Neutrophil (primary cell): ENCODE measurements around the gene PDE4D.

ENCODE experiments used
- H3K27ac ChIP-seq: fragments of 200-600 bp; sonication (generic); 2 replicates; pipeline ENCODE4 v1.5.1; 2016; ENCODE audit warnings: mild to moderate bottlenecking, moderate library complexity
- H3K27me3 ChIP-seq: fragments of 200-600 bp; sonication (generic); 2 replicates; pipeline ENCODE4 v1.6.0; 2016; ENCODE audit warnings: mild to moderate bottlenecking
- H3K36me3 ChIP-seq: fragments of 200-600 bp; sonication (generic); 2 replicates; pipeline ENCODE4 v1.5.1; 2017
- H3K4me1 ChIP-seq, 2 experiments: fragments of 200-600 bp in 1 of 2; sonication (generic) in 1 of 2; 1 replicate in 1 of 2; 2 replicates in 1 of 2; pipeline versions ENCODE4 v1.5.1 to v1.6.1; 2013 to 2016; ENCODE audit warnings: low read depth in 1 of 2, low read length in 1 of 2, mild to moderate bottlenecking in 1 of 2, moderate library complexity in 1 of 2; ENCODE audit not compliant: control insufficient read depth in 1 of 2, insufficient read depth in 1 of 2
- H3K4me3 ChIP-seq, 2 experiments: fragments of 200-600 bp in 1 of 2; sonication (generic) in 1 of 2; 1 replicate in 1 of 2; 2 replicates in 1 of 2; pipeline ENCODE4 v1.5.1; 2013 to 2016; ENCODE audit warnings: low read depth in 1 of 2, low read length in 1 of 2, mild to moderate bottlenecking in 1 of 2, moderate library complexity in 1 of 2
- H3K9me3 ChIP-seq: fragments of 200-600 bp; sonication (generic); 2 replicates; pipeline ENCODE4 v1.5.1; 2016
- TF ChIP-seq, protein P1 (sequence below): fragments of 200-600 bp; sonication (generic); IDR thresholded peaks from 2 replicates; pipeline ENCODE4 v1.5.1; 2016; ENCODE audit warnings: antibody characterized with exemption

PDE4D gene

DNA sequence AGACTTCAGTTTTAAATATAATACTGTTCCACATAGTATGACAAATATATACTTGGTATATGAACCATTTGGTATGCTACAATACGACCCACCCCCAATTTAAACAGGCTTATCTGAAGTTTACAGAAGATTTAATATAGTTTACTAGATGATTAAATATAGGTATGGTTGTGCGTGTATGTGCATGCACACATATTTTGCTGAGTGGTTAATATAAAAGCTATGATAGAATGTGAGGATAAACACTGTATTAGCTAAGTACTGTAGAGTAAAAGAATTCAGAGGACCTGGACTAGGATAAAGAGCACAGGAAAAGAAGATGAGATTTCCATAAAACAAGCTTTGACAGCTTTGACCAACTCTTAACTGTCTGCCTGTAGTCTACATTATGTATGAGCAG lies 356.7 kb downstream of the PDE4D start:
- Histone ChIP-seq H3K36me3 (no peaks in the 10 kb centered on the region), H3K9me3 (no peaks in the 10 kb centered on the region), H3K4me3 (no peak overlapping the region), H3K27ac (no peak overlapping the region), H3K27me3 (no peaks in the 10 kb centered on the region), H3K4me1 (peaks cover 7 to 9% of the 10 kb centered on the region in 2 experiments)
- TF ChIP-seq, protein P1, sequence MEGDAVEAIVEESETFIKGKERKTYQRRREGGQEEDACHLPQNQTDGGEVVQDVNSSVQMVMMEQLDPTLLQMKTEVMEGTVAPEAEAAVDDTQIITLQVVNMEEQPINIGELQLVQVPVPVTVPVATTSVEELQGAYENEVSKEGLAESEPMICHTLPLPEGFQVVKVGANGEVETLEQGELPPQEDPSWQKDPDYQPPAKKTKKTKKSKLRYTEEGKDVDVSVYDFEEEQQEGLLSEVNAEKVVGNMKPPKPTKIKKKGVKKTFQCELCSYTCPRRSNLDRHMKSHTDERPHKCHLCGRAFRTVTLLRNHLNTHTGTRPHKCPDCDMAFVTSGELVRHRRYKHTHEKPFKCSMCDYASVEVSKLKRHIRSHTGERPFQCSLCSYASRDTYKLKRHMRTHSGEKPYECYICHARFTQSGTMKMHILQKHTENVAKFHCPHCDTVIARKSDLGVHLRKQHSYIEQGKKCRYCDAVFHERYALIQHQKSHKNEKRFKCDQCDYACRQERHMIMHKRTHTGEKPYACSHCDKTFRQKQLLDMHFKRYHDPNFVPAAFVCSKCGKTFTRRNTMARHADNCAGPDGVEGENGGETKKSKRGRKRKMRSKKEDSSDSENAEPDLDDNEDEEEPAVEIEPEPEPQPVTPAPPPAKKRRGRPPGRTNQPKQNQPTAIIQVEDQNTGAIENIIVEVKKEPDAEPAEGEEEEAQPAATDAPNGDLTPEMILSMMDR: no peak

DNA sequence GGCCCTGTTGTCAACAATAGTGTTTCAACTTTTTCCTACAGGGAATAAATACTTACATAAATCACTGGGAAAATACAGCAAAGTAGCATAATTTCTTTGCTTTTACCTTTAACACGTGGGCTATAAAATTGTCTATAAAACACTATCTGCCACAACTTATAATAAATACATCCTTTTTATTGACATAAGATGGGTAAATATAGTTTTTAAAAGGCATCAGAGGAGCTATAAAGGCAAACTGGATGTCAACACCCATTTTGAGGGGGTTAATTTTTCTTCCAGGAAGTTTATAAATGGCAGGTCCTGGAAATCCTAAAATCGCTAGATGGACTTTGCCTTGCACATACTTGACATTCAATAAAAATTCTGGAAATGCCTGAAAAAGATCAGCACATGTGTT lies 358.0 kb downstream of the PDE4D start:
- H3K4me3 ChIP-seq: no peak overlapping the region
- no peak overlapping the region for H3K27ac ChIP-seq
- H3K36me3 ChIP-seq: no peaks in the 10 kb centered on the region
- H3K4me1 ChIP-seq: peaks cover 7 to 9% of the 10 kb centered on the region in 2 experiments
- TF ChIP-seq, protein P1: no peak
- no peaks in the 10 kb centered on the region for H3K9me3 ChIP-seq
- H3K27me3 ChIP-seq: no peaks in the 10 kb centered on the region

DNA sequence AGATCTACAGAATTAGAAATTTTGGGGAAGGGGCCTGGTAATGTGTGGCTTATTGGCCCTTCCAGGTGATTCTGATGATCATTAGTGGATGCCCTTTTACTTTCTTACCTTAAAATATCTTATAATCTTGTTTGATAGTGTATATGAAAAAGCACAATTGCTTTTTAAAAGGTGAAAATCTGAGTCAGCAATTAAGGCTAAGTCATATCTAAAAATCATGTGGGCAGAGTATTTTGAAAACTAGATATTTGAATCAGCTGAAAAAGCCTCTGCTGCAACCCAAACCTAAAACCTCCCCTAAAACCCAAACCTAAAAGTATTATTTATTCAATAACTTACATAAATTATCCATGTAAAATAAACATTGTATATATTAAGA lies 359.8 kb downstream of the PDE4D start:
- Histone ChIP-seq H3K27ac (no peak overlapping the region), H3K4me3 (no peak overlapping the region), H3K9me3 (no peaks in the 10 kb centered on the region), H3K27me3 (no peaks in the 10 kb centered on the region), H3K4me1 (peaks cover 7% of the 10 kb centered on the region in 2 experiments), H3K36me3 (peaks cover 3% of the 10 kb centered on the region)
- TF ChIP-seq, protein P1: no peak

DNA sequence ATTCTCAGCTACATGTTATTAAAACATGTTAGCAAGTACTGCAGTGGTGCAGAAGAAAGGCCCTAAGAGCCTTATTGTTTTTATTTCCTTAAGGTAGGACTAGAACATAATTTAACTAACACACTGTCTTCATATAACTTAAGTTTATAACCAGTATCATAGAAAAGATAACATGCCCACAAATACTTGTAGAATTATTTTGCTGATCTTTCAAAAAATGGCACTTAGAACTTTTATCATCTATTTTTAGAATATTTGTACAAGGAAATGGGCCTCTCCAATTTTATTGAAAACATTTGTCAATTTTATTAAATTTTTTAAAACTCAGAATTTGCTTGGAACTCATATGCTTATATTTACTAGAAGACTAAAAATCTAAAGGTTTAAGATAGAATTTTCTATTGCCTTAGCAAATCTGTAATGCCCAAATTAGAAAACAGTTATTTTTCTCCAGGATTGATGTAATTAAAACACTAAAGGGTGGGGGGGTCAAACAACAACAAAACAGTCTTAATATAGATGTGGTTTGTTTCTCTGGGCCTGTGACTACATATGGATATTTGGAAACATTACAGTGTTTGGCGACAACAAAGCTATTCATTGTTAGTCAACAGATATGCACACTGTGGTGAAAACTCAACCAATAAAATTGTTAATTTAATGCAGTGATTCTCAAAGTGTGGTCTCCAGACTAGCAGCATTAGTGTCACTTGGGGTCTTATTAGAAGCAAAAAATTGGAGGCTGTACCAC lies 360.4 kb downstream of the PDE4D start:
- Histone ChIP-seq H3K4me1 (peaks cover 2 to 4% of the 10 kb centered on the region in 2 experiments), H3K27me3 (no peaks in the 10 kb centered on the region), H3K4me3 (no peak overlapping the region), H3K27ac (no peak overlapping the region), H3K9me3 (no peaks in the 10 kb centered on the region), H3K36me3 (peaks cover 3% of the 10 kb centered on the region)
- TF ChIP-seq, protein P1: no peak

DNA sequence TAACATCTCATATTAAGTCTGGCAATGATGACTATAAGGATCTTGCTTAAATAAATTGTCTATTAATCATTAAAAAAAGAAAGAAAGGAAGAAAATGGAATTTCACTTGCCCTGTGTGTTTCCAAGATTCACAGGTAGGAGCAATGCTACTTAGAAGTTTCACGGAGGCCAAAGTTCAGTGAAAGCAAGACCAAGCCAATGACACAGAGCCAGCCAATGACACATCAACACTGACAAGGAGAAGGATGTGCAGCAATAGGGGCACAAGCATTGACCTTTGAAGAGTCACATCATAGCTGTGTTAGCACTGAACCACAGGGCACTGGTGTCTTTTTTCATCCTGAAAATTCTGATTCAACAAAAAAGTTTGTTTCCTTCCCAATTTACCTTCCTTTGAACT lies 364.3 kb downstream of the PDE4D start:
- Histone ChIP-seq H3K4me1 (no peaks in the 10 kb centered on the region), H3K36me3 (peaks cover 3% of the 10 kb centered on the region), H3K4me3 (no peak overlapping the region), H3K9me3 (no peaks in the 10 kb centered on the region), H3K27ac (no peak overlapping the region), H3K27me3 (no peaks in the 10 kb centered on the region)
- TF ChIP-seq, protein P1: no peak
